GM23338 (cell line): ENCODE results near the gene NDUFS7. TPM values are rescaled to one million over a fixed set of nuclear protein-coding genes. Genes with fewer than 3 reads are reported as not detected.

Source experiments
- ATAC-seq: fragments of 200-7000 bp; cut with Tn5 transposase; 3 replicates; pipeline ENCODE4 v1.9.1; 2020
- DNase-seq: peaks from one replicate; pipeline ENCODE4 v3.0.0-alpha.2; 2015; ENCODE audit warnings: low spot score
- H2AFZ ChIP-seq: fragments of 200-600 bp; sonication (generic); 2 replicates; pipeline ENCODE4 v1.8.0; 2016; ENCODE audit warnings: antibody characterized with exemption, mild to moderate bottlenecking, moderate library complexity
- H3F3A ChIP-seq: fragments of 200-600 bp; sonication (generic); replicated peaks from 2 replicates; pipeline ENCODE4 v1.8.0; 2017; ENCODE audit warnings: antibody characterized with exemption, mixed run types, low read depth
- H3K27ac ChIP-seq: fragments of 200-600 bp; sonication (generic); 2 replicates; pipeline ENCODE4 v1.6.1; 2016; ENCODE audit warnings: low read depth
- H3K27me3 ChIP-seq: fragments of 200-600 bp; sonication (generic); 2 replicates; pipeline ENCODE4 v1.8.0; 2016; ENCODE audit warnings: mild to moderate bottlenecking, mixed run types, moderate library complexity; ENCODE audit not compliant: insufficient read depth
- H3K36me3 ChIP-seq: fragments of 200-600 bp; sonication (generic); 2 replicates; pipeline ENCODE4 v1.8.0; 2016; ENCODE audit warnings: mild to moderate bottlenecking; ENCODE audit not compliant: insufficient read depth
- H3K4me1 ChIP-seq: fragments of 200-600 bp; sonication (generic); 2 replicates; pipeline ENCODE4 v1.8.0; 2016; ENCODE audit warnings: mild to moderate bottlenecking, moderate library complexity; ENCODE audit not compliant: insufficient read depth
- H3K4me2 ChIP-seq: fragments of 200-600 bp; sonication (generic); 2 replicates; pipeline ENCODE4 v1.7.1; 2017; ENCODE audit warnings: mixed run types
- H3K4me3 ChIP-seq: fragments of 200-600 bp; sonication (generic); 2 replicates; pipeline ENCODE4 v1.6.1; 2016; ENCODE audit warnings: mixed run types
- H3K79me2 ChIP-seq: fragments of 200-600 bp; sonication (generic); replicated peaks from 2 replicates; pipeline ENCODE4 v1.8.0; 2017; ENCODE audit warnings: mild to moderate bottlenecking; ENCODE audit not compliant: insufficient read depth
- H3K9me2 ChIP-seq: fragments of 200-600 bp; sonication (generic); 2 replicates; pipeline ENCODE4 v1.8.0; 2017; ENCODE audit not compliant: insufficient read depth
- H4K20me1 ChIP-seq: fragments of 200-600 bp; sonication (generic); replicated peaks from 2 replicates; pipeline ENCODE4 v1.8.0; 2017; ENCODE audit warnings: mild to moderate bottlenecking; ENCODE audit not compliant: insufficient read depth
- H3K27ac Mint-ChIP-seq: 2 replicates; pipeline ENCODE4 v1.8.0; 2020; ENCODE audit warnings: inconsistent platforms, mild to moderate bottlenecking, moderate library complexity, mixed read lengths
- H3K27me3 Mint-ChIP-seq: 3 replicates; pipeline ENCODE4 v1.8.0; 2022; ENCODE audit warnings: low read depth, mild to moderate bottlenecking, moderate library complexity, mixed read lengths, inconsistent platforms; ENCODE audit not compliant: insufficient read depth, poor library complexity
- H3K36me3 Mint-ChIP-seq: 3 replicates; pipeline ENCODE4 v1.8.0; 2021; ENCODE audit warnings: low read depth, mild to moderate bottlenecking, inconsistent platforms, moderate library complexity, mixed read lengths
- H3K4me1 Mint-ChIP-seq: 3 replicates; pipeline ENCODE4 v1.8.0; 2020; ENCODE audit warnings: mild to moderate bottlenecking, inconsistent platforms, mixed read lengths
- H3K4me3 Mint-ChIP-seq: 3 replicates; pipeline ENCODE4 v1.8.0; 2021; ENCODE audit warnings: moderate library complexity, mild to moderate bottlenecking, inconsistent platforms, mixed read lengths
- H3K9me3 Mint-ChIP-seq: 3 replicates; pipeline ENCODE4 v1.8.0; 2020; ENCODE audit warnings: moderate library complexity, mild to moderate bottlenecking, inconsistent platforms, mixed read lengths
- CREB1 ChIP-seq: fragments of 250-450 bp; sonication (Bioruptor Pico); IDR thresholded peaks from 2 replicates; pipeline ENCODE4 v1.5.0; 2020; ENCODE audit warnings: low read depth, mild to moderate bottlenecking, moderate library complexity
- CTCF ChIP-seq, 2 experiments: fragments of 200-600 bp in 1 of 2; sonication (generic) in 1 of 2; conservative IDR thresholded peaks; 2 replicates each; pipeline versions ENCODE4 v1.5.1 to v1.6.1; 2016 to 2017; ENCODE audit warnings: antibody characterized with exemption in 2 of 2, low read depth in 2 of 2, mild to moderate bottlenecking in 2 of 2, moderate library complexity in 1 of 2
- ETS1 ChIP-seq: IDR thresholded peaks from 2 replicates; pipeline ENCODE4 v1.6.1; 2016; ENCODE audit warnings: antibody characterized with exemption
- EZH2 ChIP-seq: fragments of 200-600 bp; sonication (generic); IDR thresholded peaks from one replicate; pipeline ENCODE4 v1.8.0; 2017; ENCODE audit warnings: antibody characterized with exemption, mild to moderate bottlenecking, low read depth; ENCODE audit not compliant: unreplicated experiment
- EZH2phosphoT487 ChIP-seq: fragments of 200-600 bp; sonication (generic); IDR thresholded peaks from one replicate; pipeline ENCODE4 v1.8.1; 2018; ENCODE audit warnings: antibody characterized with exemption; ENCODE audit not compliant: unreplicated experiment
- JUNB ChIP-seq: IDR thresholded peaks from one replicate; pipeline ENCODE4 v1.6.1; 2016; ENCODE audit warnings: antibody characterized with exemption; ENCODE audit not compliant: unreplicated experiment
- NANOG ChIP-seq: IDR thresholded peaks from 2 replicates; pipeline ENCODE4 v1.6.1; 2016; ENCODE audit warnings: antibody characterized with exemption, borderline replicate concordance
- POLR2AphosphoS5 ChIP-seq: IDR thresholded peaks from 2 replicates; pipeline ENCODE4 v1.6.1; 2016; ENCODE audit warnings: antibody characterized with exemption, low read depth
- REST ChIP-seq: IDR thresholded peaks from one replicate; pipeline ENCODE4 v1.6.1; 2018; ENCODE audit warnings: antibody characterized with exemption; ENCODE audit not compliant: unreplicated experiment
- STAT1 ChIP-seq: IDR thresholded peaks from one replicate; pipeline ENCODE4 v1.6.1; 2016; ENCODE audit warnings: antibody characterized with exemption; ENCODE audit not compliant: unreplicated experiment
- ZNF114 ChIP-seq: fragments of 250-450 bp; sonication (Bioruptor Pico); IDR thresholded peaks from 2 replicates; pipeline ENCODE4 v1.5.0; 2020; ENCODE audit warnings: mild to moderate bottlenecking, moderate library complexity
- ZNF331 ChIP-seq: fragments of 250-450 bp; sonication (Bioruptor Pico); IDR thresholded peaks from 2 replicates; pipeline ENCODE4 v1.5.0; 2020; ENCODE audit warnings: low read depth, mild to moderate bottlenecking, moderate library complexity
- ZNF462 ChIP-seq: fragments of 250-450 bp; sonication (Bioruptor Pico); IDR thresholded peaks from 2 replicates; pipeline ENCODE4 v1.5.0; 2020; ENCODE audit warnings: mild to moderate bottlenecking, moderate library complexity
- polyA plus RNA-seq: library from polyadenylated mRNA; unstranded; fragments of >200 nt; fragmentation: Nextera tagmentation; extraction: Ambion mirVana; gene quantifications from 2 replicates; pipeline ENCODE4 v1.2.1, GENCODE V29; 2016
- total RNA-seq: library from RNA; depleted of rRNA; stranded (reverse); fragments of >200 nt; shearing (Covaris generic); gene quantifications from 2 replicates; pipeline ENCODE4 v1.2.3, GENCODE V29; 2014

The NDUFS7 gene
- total and polyA plus RNA-seq, 2 experiments from 2014 or later = 132 to 203 TPM

GRCh38 chr19:1421958-1422305 is 38.2 kb downstream of the NDUFS7 start:
- no peak overlapping the region for H2AFZ ChIP-seq
- no peak for TF ChIP-seq POLR2AphosphoS5
- TF ChIP-seq JUNB = no peak
- TF ChIP-seq ETS1 = no peak
- no peak for TF ChIP-seq ZNF462 (CRISPR knock-in tag)
- TF ChIP-seq EZH2phosphoT487 = no peak
- TF ChIP-seq CREB1 (CRISPR knock-in tag) = no peak
- TF ChIP-seq REST = no peak
- TF ChIP-seq ZNF114 (CRISPR knock-in tag) = no peak
- TF ChIP-seq CTCF (conservative IDR thresholded peaks at IDR 0.05; ENCODE audit: low read depth in 2 of 2) = no peak
- TF ChIP-seq ZNF331 (CRISPR knock-in tag) = no peak
- TF ChIP-seq EZH2 = no peak
- no peak for TF ChIP-seq NANOG
- TF ChIP-seq STAT1 = no peak
- no peak for DNase-seq
- peak overlapping the region; percentile 19; the same call in 1 of the 2 replicates for H3K27ac ChIP-seq
- H3K4me1 Mint-ChIP-seq = peaks cover 40% of the 10 kb centered on the region
- peaks cover 42% of the 10 kb centered on the region for H3K36me3 ChIP-seq
- peaks cover 56% of the 10 kb centered on the region for H4K20me1 ChIP-seq
- no peaks in the 10 kb centered on the region for H3K9me3 Mint-ChIP-seq
- no peaks in the 10 kb centered on the region for H3K9me2 ChIP-seq
- peaks cover 83% of the 10 kb centered on the region for H3K79me2 ChIP-seq
- peaks cover 10% of the 10 kb centered on the region for H3K27me3 Mint-ChIP-seq
- no peaks in the 10 kb centered on the region for H3K27me3 ChIP-seq
- H3K4me1 ChIP-seq = peaks cover under 1% of the 10 kb centered on the region; the same call in 1 of the 2 replicates
- no peak overlapping the region for H3K4me2 ChIP-seq
- H3K27ac Mint-ChIP-seq = no peak overlapping the region
- peaks cover 47% of the 10 kb centered on the region for H3F3A ChIP-seq
- peaks cover 86% of the 10 kb centered on the region for H3K36me3 Mint-ChIP-seq
- H3K4me3 ChIP-seq = no peak overlapping the region
- no peak for ATAC-seq
- no peak overlapping the region for H3K4me3 Mint-ChIP-seq
